Right hindlimb (tissue), 1 donor: ENCODE data around the gene DDTL.

Experiments used
- DNase-seq: peaks from one replicate; pipeline ENCODE4 v3.0.0-alpha.2; 2018

DDTL gene

DNA sequence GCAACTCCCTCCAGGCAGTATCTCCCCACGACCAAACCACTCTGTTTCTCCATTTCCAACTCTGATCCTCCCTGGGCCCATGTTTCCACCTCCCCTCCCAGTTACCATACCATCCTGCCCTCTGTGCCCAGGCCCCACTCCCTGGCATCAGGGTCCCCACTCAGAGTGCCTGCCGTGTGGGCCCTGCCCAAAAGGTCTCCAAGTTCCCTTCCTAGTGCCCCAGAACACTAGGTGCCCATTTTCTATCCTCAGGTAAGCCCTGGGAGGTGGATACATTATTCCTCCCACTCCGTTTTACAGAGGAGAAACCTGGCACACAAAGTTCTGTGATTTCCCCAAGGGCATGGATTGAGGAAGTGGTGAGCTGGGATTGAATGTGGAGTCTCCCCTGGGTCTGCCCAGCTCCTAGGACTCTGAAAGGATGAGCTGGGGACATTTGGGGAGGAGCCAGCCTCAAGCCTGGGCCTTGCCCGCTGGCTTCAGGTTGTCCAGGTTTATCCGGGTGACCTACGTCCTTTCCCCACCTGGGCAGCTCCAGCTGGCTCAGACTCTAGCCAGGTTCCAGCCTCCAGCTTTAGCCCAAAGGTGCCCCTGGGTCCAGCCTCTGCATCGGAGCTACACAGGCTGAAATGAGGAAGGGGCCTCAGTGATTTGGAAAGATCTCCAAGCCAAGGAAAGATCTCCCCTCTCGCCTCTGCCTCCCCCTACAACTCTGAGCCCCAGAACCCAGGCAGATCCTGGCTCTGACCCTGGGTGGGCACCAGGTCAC, 40.7 kb downstream of the DDTL start:
- no peak for DNase-seq

- no peak for DNase-seq
Measured at GRCh38 chr22:24008022-24008283, 41.3 kb downstream of the DDTL start.

DNA sequence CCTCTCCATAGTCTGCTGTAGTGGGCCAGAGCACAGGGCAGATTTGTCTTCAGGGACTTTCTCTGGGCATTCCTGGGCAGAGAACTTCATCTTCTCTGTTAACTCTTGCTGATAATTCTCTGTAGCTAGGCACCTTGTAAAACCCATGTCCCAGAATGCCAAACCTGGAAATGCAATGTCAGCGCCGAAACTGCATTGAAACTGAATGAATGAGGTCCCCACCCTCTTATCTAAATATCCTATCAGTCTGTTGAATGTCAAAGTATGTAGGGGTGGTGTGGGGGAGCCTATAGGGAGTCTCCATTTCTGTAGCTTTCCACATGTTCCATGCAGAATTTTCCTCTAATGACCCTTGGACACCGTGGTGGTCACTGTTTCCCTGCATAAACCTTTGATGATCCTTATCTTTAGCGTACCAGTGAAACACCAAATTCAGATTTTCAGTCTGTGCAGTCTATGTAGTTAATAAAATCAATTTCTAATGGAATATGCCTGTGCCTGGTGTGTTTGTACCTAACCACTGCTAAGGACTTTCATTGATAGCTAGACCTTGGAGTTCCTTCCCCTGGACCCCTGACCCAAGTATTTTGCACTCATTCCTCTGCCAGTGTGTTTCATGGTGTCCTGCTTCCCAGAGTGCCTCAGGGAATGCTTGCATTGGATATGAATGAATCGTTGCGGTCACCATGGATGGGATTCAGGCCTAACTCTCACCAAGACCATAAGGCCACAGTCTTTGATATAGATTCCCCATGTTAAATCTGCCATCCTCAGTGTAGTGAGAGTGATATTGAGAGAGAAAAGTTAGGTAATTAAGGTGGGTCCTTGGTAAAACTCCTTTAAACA, 41.9 kb downstream of the DDTL start:
- DNase-seq = no peak

GRCh38 chr22:24009227-24010017, 42.7 kb downstream of the DDTL start:
- DNase-seq = no peak

DNA sequence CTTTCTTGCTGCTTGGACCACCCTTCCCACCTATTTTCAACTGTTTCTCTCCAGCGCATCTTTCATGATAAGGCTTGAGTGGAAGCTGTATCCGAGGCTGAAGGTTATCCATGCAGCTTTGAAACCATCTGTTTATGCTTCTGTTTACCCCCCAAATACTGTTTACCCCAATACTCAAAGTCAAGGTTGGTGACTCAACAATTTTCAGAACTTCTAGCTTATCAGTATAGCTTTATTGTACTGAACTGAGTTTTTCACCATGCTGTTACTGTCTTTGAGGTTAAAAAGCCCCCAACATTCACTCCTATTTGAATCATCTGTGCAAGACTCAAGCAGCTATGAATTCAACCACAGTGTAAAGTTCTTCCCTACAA, 43.3 kb downstream of the DDTL start:
- no peak for DNase-seq

DNA sequence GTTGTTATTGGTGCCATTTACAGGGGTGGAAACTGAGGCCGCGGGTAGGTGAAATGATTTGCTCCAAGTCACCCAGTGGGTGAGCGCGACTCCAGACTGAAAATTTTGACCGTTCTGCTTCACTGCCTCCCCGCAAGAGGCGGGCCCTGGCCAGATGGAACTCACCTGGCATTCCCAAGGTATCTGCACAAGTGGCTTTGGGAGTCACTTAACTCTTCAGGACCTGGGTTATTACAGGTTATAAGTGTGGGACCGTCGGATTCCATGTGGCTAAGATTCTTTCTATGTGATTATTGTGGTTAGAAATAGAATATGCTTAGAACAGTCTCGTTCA, 45.0 kb downstream of the DDTL start:
- no peak for DNase-seq

DNA sequence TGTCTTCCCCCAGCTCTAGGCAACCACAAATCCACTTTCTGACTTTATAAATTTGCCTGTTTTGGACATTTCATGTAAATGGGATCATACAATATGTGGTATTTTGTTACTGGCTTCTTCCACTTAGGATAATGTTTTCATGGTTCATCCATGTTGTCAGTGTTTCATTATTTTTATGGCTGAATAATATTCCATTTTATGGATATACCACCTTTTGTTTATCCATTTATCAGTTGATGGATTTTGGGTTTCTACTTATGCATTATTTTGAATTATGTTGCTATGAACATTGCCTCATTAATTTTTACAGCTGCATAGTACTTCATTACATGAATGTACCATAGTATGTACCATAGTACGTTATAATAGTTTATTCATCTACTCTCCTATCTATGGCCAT, 49.5 kb downstream of the DDTL start:
- DNase-seq = no peak

- no peak for DNase-seq
Measured at GRCh38 chr22:24021304-24021703, 54.6 kb downstream of the DDTL start.
